ENCODE data around the gene DCBLD1.

DNA sequence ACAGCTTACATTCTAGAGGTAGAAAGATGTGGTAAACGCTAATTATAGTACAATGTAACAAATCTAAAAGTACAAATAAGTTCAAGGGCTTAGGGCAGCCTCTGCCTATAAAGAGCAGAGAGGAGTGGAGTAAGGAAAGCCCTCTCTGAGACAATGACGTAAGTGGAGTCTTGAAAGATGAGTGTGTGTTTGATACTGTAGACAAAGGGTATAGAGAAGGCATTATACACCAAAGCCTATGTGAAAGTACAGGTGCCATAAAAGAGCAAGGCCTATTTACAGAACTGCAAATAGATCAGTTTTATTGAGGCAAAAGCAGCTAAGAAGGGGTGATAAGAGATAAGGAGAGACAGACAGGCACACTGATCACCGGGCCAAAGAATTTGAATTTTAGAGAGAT, 108.9 kb downstream of the DCBLD1 start:
- TF ChIP-seq, protein P1, sequence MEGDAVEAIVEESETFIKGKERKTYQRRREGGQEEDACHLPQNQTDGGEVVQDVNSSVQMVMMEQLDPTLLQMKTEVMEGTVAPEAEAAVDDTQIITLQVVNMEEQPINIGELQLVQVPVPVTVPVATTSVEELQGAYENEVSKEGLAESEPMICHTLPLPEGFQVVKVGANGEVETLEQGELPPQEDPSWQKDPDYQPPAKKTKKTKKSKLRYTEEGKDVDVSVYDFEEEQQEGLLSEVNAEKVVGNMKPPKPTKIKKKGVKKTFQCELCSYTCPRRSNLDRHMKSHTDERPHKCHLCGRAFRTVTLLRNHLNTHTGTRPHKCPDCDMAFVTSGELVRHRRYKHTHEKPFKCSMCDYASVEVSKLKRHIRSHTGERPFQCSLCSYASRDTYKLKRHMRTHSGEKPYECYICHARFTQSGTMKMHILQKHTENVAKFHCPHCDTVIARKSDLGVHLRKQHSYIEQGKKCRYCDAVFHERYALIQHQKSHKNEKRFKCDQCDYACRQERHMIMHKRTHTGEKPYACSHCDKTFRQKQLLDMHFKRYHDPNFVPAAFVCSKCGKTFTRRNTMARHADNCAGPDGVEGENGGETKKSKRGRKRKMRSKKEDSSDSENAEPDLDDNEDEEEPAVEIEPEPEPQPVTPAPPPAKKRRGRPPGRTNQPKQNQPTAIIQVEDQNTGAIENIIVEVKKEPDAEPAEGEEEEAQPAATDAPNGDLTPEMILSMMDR (conservative IDR thresholded peaks at IDR 0.05) = no peak
- no peak for TF ChIP-seq ZFX (IDR thresholded peaks at IDR 0.05)

Measured in C4-2B (cell line).